H9 (cell line): Measurements from ENCODE around the gene FAM174C. TPM values are rescaled to one million over a fixed set of nuclear protein-coding genes. Genes with fewer than 3 reads are reported as not detected.

Experiments used
- DNase-seq: peaks from one replicate; pipeline ENCODE4 v3.0.0-alpha.2; 2017
- H2AFZ ChIP-seq: one replicate; pipeline ENCODE4 v1.6.1; 2013; ENCODE audit warnings: mild to moderate bottlenecking, low read length, control low read depth, moderate library complexity
- H2AK5ac ChIP-seq: 2 replicates; pipeline ENCODE4 v1.6.1; 2013; ENCODE audit warnings: low read length, control low read depth, mixed read lengths; ENCODE audit not compliant: insufficient read length
- H2BK120ac ChIP-seq: one replicate; pipeline ENCODE4 v1.6.1; 2013; ENCODE audit warnings: low read depth, mild to moderate bottlenecking, low read length, control low read depth, inconsistent platforms; ENCODE audit not compliant: poor library complexity, severe bottlenecking
- H2BK12ac ChIP-seq: 2 replicates; pipeline ENCODE4 v1.6.1; 2013; ENCODE audit warnings: low read length, control low read depth, mixed read lengths, low read depth; ENCODE audit not compliant: insufficient read length
- H2BK15ac ChIP-seq: 2 replicates; pipeline ENCODE4 v1.6.1; 2013; ENCODE audit warnings: low read depth, low read length, control low read depth
- H2BK20ac ChIP-seq: one replicate; pipeline ENCODE4 v1.6.1; 2013; ENCODE audit warnings: low read depth, mild to moderate bottlenecking, low read length, control low read depth, inconsistent platforms; ENCODE audit not compliant: poor library complexity, severe bottlenecking
- H2BK5ac ChIP-seq: 2 replicates; pipeline ENCODE4 v1.6.1; 2013; ENCODE audit warnings: low read length, control low read depth, mixed read lengths; ENCODE audit not compliant: insufficient read length
- H3K14ac ChIP-seq: 2 replicates; pipeline ENCODE4 v1.6.1; 2013; ENCODE audit warnings: low read length, control low read depth; ENCODE audit not compliant: insufficient read depth
- H3K18ac ChIP-seq: 2 replicates; pipeline ENCODE4 v1.6.1; 2013; ENCODE audit warnings: low read depth, mild to moderate bottlenecking, mixed read lengths, low read length, control low read depth; ENCODE audit not compliant: insufficient read length
- H3K23ac ChIP-seq: 2 replicates; pipeline ENCODE4 v1.6.1; 2013; ENCODE audit warnings: low read length, control low read depth, mixed read lengths, low read depth; ENCODE audit not compliant: insufficient read length
- H3K23me2 ChIP-seq: 2 replicates; pipeline ENCODE4 v1.6.1; 2013; ENCODE audit warnings: low read depth, mild to moderate bottlenecking, mixed read lengths, low read length, control low read depth; ENCODE audit not compliant: insufficient read length, poor library complexity, severe bottlenecking
- H3K27ac ChIP-seq: 2 replicates; pipeline ENCODE4 v1.5.1; 2013; ENCODE audit warnings: low read length, control low read depth, mixed read lengths, low read depth; ENCODE audit not compliant: insufficient read length
- H3K27me3 ChIP-seq: 2 replicates; pipeline ENCODE4 v1.6.1; 2013; ENCODE audit warnings: low read length, control low read depth, inconsistent platforms; ENCODE audit not compliant: insufficient read depth
- H3K4ac ChIP-seq: 2 replicates; pipeline ENCODE4 v1.6.1; 2013; ENCODE audit warnings: low read depth, mild to moderate bottlenecking, control low read depth, inconsistent platforms, low read length, moderate library complexity
- H3K4me1 ChIP-seq: 2 replicates; pipeline ENCODE4 v1.6.1; 2013; ENCODE audit warnings: low read length, control low read depth, inconsistent platforms; ENCODE audit not compliant: insufficient read depth
- H3K4me2 ChIP-seq: 2 replicates; pipeline ENCODE4 v1.6.1; 2013; ENCODE audit warnings: low read length, control low read depth, mixed read lengths; ENCODE audit not compliant: insufficient read length, insufficient read depth
- H3K56ac ChIP-seq: 2 replicates; pipeline ENCODE4 v1.6.1; 2013; ENCODE audit warnings: low read depth, mild to moderate bottlenecking, mixed read lengths, low read length, control low read depth; ENCODE audit not compliant: insufficient read length
- H3K79me1 ChIP-seq: 2 replicates; pipeline ENCODE4 v1.6.1; 2013; ENCODE audit warnings: low read depth, mild to moderate bottlenecking, moderate library complexity, low read length, control low read depth, inconsistent platforms; ENCODE audit not compliant: insufficient read depth, poor library complexity, severe bottlenecking
- H3K79me2 ChIP-seq: 2 replicates; pipeline ENCODE4 v1.6.1; 2013; ENCODE audit warnings: low read length, control low read depth, inconsistent platforms; ENCODE audit not compliant: insufficient read depth
- H3K9ac ChIP-seq: 2 replicates; pipeline ENCODE4 v1.6.1; 2013; ENCODE audit warnings: low read length, control low read depth, mixed read lengths; ENCODE audit not compliant: insufficient read length; ENCODE audit errors: extremely low read depth
- H3K9me3 ChIP-seq: one replicate; pipeline ENCODE4 v1.6.1; 2013; ENCODE audit warnings: low read depth, low read length, inconsistent platforms; ENCODE audit not compliant: control insufficient read depth
- H3T11ph ChIP-seq: one replicate; pipeline ENCODE4 v1.6.1; 2013; ENCODE audit warnings: mild to moderate bottlenecking, low read length, control low read depth, inconsistent platforms
- H4K20me1 ChIP-seq: one replicate; pipeline ENCODE4 v1.6.1; 2013; ENCODE audit not compliant: control insufficient read depth, insufficient read length, insufficient read depth
- H4K5ac ChIP-seq: 2 replicates; pipeline ENCODE4 v1.6.1; 2013; ENCODE audit warnings: low read depth, mild to moderate bottlenecking, mixed read lengths, low read length, control low read depth; ENCODE audit not compliant: insufficient read length
- H4K8ac ChIP-seq: replicated peaks from 2 replicates; pipeline ENCODE4 v1.6.1; 2013; ENCODE audit warnings: low read length, control low read depth, mixed read lengths, low read depth; ENCODE audit not compliant: insufficient read length
- H4K91ac ChIP-seq: 2 replicates; pipeline ENCODE4 v1.6.1; 2013; ENCODE audit warnings: low read depth, mild to moderate bottlenecking, moderate library complexity, mixed read lengths, low read length, control low read depth; ENCODE audit not compliant: insufficient read length
- H3K27ac Mint-ChIP-seq, 3 experiments: 2 replicates in 2 of 3; 3 replicates in 1 of 3; pipeline ENCODE4 v1.8.0; 2020 to 2021; ENCODE audit warnings: mixed read lengths in 3 of 3, mild to moderate bottlenecking in 1 of 3, moderate library complexity in 1 of 3
- H3K27me3 Mint-ChIP-seq: 2 replicates; pipeline ENCODE4 v1.8.0; 2021; ENCODE audit warnings: low read depth, mild to moderate bottlenecking, moderate library complexity, mixed read lengths
- H3K36me3 Mint-ChIP-seq, 3 experiments: 2 replicates in 2 of 3; 3 replicates in 1 of 3; pipeline ENCODE4 v1.8.0; 2020 to 2021; ENCODE audit warnings: low read depth in 3 of 3, mixed read lengths in 3 of 3; ENCODE audit not compliant: insufficient read depth in 1 of 3
- H3K4me1 Mint-ChIP-seq, 2 experiments: 2 replicates each; pipeline ENCODE4 v1.8.0; 2020; ENCODE audit warnings: mixed read lengths in 2 of 2
- H3K4me3 Mint-ChIP-seq, 2 experiments: 2 replicates in 1 of 2; 3 replicates in 1 of 2; pipeline ENCODE4 v1.8.0; 2020 to 2021; ENCODE audit warnings: mild to moderate bottlenecking in 2 of 2, mixed read lengths in 2 of 2, moderate library complexity in 1 of 2
- H3K9me3 Mint-ChIP-seq, 2 experiments: 2 replicates in 1 of 2; 3 replicates in 1 of 2; pipeline ENCODE4 v1.8.0; 2020; ENCODE audit warnings: mild to moderate bottlenecking in 2 of 2, mixed read lengths in 2 of 2, moderate library complexity in 1 of 2
- WGBS: extraction: QIAGEN DNeasy Blood & Tissue Kit; methylation state at CpG from one replicate; pipeline ENCODE4 v1.1.7; 2013; ENCODE audit warnings: missing lambda C conversion rate, low lambda C conversion rate, mixed read lengths; ENCODE audit not compliant: insufficient read length; ENCODE audit errors: extremely low coverage; 5-methylcytosine and 5-hydroxymethylcytosine counted together
- total RNA-seq: library from RNA; stranded (reverse); gene quantifications from 2 replicates; pipeline ENCODE4 v1.2.1, GENCODE V29; 2021
- TF ChIP-seq, protein P1 (sequence below): fragments of 200-600 bp; sonication (generic); conservative IDR thresholded peaks from 3 replicates; pipeline ENCODE4 v1.8.0; 2021; ENCODE audit warnings: antibody characterized with exemption, mild to moderate bottlenecking

Gene FAM174C
- total RNA-seq, 1 experiment from 2014 or later = 63.0 TPM

DNA sequence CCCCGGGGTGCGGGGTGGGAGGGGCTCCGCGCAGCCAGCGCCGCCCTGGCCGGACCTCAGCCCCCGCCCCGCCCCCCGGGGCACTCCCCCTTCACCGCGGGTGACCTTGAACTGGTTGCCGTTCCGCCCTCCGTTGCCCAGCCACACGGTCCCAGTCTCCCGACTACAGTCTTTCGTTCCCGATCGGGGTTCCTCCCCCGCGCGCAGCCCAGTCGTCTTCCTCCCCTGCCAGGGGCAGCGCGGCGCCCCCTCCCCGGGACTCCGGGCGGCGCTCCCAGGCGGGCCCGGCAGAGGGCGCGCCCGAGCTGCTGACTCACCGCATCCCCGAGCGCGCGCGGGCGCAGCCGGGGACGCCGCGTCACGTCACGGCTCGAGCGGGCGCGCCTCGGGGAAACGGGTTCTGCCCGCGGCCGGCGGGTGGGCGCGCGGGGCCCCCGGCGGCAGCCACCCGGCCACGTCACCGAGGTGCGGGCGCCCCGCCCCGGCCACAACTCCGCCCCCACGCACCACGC lies 26.5 kb upstream of the FAM174C start:
- Mint-ChIP-seq H3K27me3 (no peaks in the 10 kb centered on the region), H3K27ac (peak overlapping the region; percentile 82 to 96 (median 90); a peak in 5 of 7 replicates), H3K36me3 (peaks cover 7 to 26% (median 13%) of the 10 kb centered on the region in 3 experiments; a peak in 6 of 7 replicates), H3K4me1 (peaks cover 2 to 18% of the 10 kb centered on the region in 2 experiments), H3K9me3 (no peaks in the 10 kb centered on the region), H3K4me3 (peak overlapping the region; percentile 81 to 88)
- Histone ChIP-seq H4K5ac (no peak overlapping the region), H3K23me2 (peaks cover 12% of the 10 kb centered on the region), H4K8ac (no peak overlapping the region), H3K9ac (no peak overlapping the region), H4K20me1 (no peaks in the 10 kb centered on the region), H3K27ac (no peak overlapping the region), H2AFZ (no peak overlapping the region), H3K4me1 (no peaks in the 10 kb centered on the region; the same call in 1 of the 2 replicates), H2BK120ac (no peak overlapping the region), H3K4me2 (peak overlapping the region; percentile 4), H2BK12ac (no peak overlapping the region), H3K4ac (no peak overlapping the region), H3K9me3 (no peaks in the 10 kb centered on the region), H3K56ac (no peak overlapping the region), H3K79me2 (peaks cover 11% of the 10 kb centered on the region; the same call in 1 of the 2 replicates), H3K27me3 (no peaks in the 10 kb centered on the region), H4K91ac (no peak overlapping the region), H3K14ac (peak overlapping the region; percentile 86; the same call in 1 of the 2 replicates), H3K79me1 (no peaks in the 10 kb centered on the region), H3K18ac (no peak overlapping the region), H2AK5ac (no peak overlapping the region), H3K23ac (no peak overlapping the region), H2BK15ac (no peak overlapping the region), H2BK5ac (no peak overlapping the region), H2BK20ac (no peak overlapping the region), H3T11ph (no peak overlapping the region)
- TF ChIP-seq, protein P1, sequence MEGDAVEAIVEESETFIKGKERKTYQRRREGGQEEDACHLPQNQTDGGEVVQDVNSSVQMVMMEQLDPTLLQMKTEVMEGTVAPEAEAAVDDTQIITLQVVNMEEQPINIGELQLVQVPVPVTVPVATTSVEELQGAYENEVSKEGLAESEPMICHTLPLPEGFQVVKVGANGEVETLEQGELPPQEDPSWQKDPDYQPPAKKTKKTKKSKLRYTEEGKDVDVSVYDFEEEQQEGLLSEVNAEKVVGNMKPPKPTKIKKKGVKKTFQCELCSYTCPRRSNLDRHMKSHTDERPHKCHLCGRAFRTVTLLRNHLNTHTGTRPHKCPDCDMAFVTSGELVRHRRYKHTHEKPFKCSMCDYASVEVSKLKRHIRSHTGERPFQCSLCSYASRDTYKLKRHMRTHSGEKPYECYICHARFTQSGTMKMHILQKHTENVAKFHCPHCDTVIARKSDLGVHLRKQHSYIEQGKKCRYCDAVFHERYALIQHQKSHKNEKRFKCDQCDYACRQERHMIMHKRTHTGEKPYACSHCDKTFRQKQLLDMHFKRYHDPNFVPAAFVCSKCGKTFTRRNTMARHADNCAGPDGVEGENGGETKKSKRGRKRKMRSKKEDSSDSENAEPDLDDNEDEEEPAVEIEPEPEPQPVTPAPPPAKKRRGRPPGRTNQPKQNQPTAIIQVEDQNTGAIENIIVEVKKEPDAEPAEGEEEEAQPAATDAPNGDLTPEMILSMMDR = peak; percentile 72
- WGBS = no CpG with 5 or more reads among the region's 74 CpGs
- DNase-seq = no peak
